K562 treated with DMSO at 1 percent for 48 hours (cell line): ENCODE results near the gene CTPS1. TPM values are rescaled to one million over a fixed set of nuclear protein-coding genes. Genes with fewer than 3 reads are reported as not detected.

Source experiments
- total RNA-seq: library from RNA; unstranded; fragments of 300-600 nt; gene quantifications from 2 replicates; pipeline ENCODE4 v1.2.3, GENCODE V29; 2022; ENCODE audit warnings: low replicate concordance; ENCODE audit errors: extremely low read depth

Gene CTPS1
- not detected in 2 replicates for total RNA-seq

DNA sequence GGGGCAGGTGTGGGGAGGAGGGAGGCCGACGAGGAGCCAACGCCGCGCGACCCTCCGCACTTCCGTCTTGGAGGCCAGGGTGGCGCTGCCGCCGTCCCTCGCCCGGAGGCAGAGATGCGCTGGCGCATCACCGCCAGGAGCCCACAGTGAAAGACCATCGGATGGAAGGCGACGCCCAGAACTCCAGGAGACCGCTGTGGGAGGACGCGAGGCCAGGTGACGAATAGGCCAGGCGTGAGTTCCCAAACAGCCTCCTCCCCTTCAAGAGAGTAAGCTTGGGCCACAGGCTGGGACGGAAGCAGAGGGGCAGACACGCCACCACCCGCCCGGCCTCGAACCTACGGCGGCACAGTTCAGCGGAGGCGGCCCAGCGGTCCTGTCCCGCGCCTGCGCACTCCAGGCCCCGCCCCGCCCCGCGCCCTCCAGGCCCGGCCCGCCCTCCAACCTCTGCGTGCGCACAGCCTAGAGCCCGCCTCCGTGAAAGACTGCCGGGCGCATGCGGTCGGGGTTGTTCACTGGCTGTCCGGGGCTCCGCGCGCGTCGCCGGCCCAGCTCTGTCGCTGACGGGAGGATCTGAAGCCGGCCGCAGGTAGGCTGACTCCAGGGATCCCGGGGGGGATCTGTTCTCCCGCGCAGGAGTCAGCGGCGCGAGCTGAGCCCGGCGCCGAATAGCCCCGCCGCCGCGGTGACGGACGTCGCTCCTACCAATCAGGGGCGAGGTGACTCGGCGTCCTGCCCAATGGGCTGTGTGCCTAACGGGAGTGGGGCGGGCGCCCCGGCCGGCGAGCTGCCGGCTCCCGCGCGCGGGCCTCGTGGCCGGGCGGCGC, at the start of gene CTPS1:
Gene CTPS1 (plus strand): TSS at position 456 of the 827 bp plus-strand sequence. CDS start 3,595 bp downstream, outside the sequence.

DNA sequence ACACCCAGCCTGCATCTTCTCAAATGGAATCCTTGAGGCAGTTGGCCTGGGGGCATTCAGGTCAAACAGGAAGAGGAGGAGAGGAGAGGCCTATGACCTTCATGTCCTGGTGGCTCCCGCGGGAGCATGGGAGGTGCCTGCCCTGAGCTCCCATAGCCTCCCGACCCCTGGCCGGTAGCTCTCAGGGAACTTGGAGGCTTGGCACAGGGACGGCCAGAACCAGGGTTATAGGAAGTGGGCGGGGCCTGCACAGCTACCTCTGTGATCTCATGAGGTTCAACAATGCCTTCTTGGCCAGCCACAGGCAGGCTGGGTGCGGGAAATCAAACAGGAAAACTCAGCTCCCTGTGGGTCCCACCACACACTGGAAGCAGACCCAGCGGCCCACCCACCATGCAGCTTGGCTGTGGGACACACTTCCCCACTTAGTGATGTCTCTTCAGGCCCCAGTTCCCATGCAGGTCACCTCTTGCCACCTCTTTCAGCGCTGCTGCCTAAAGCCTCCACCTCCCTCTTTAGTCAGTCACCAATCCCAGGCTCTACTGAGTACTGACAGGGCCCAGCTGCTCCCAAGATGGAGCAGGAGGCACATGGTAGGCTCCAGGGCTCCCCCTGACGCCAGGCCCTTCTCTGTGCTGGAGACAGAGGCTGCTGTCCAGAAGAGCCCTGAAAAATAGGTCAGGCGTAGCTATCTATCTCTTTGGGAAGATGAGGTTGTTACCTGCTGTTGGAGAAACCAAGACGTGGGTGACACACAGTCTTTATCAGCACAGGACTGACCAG, 42.2 kb downstream of the CTPS1 start, which contains the start of gene SLFNL1:
Gene SLFNL1 (minus strand): TSS at position 200 of the 783 bp plus-strand sequence. CDS start 1,065 bp downstream, outside the sequence.

Other genes with a start within 250 kb of the CTPS1 start
- not detected in 2 replicates for gene KCNQ4, start 195.9 kb upstream of the CTPS1 start, total RNA-seq
- not detected in 2 replicates for gene CITED4, start 117.3 kb upstream of the CTPS1 start, total RNA-seq
- gene SLFNL1, start 42.0 kb downstream of the CTPS1 start, total RNA-seq: not detected in 2 replicates